Heart right ventricle (tissue), 16 donors: ENCODE measurements around the gene HSPA12B. TPM values are rescaled to one million over a fixed set of nuclear protein-coding genes. Genes with fewer than 3 reads are reported as not detected.
"Not testable (repeated sequence)": the region's sequence is repeated elsewhere in the genome, so short reads cannot be mapped to it uniquely, and the experiment has no call there.

ENCODE experiments used
- ATAC-seq, 8 donors: fragments of 200-7000 bp; cut with Tn5 transposase; one replicate each; pipeline ENCODE4 v1.9.1; 2020; ENCODE audit warnings: mild to moderate bottlenecking in 8 of 8, moderate library complexity in 8 of 8, moderate number of reproducible peaks in 1 of 8
- DNase-seq, 2 donors: peaks; one replicate each; pipeline ENCODE4 v3.0.0-alpha.2; 2020
- H3K27ac ChIP-seq, 10 donors: fragments of 200-600 bp; sonication (generic) in 2 of 10; one replicate each; pipeline versions ENCODE4 v1.5.0 to v1.8.0; 2020 to 2022; ENCODE audit warnings: mild to moderate bottlenecking in 3 of 10
- H3K27me3 ChIP-seq, 7 donors: fragments of 200-600 bp; one replicate each; pipeline ENCODE4 v1.8.0; 2021 to 2022; ENCODE audit warnings: mild to moderate bottlenecking in 2 of 7
- H3K36me3 ChIP-seq, 9 donors: fragments of 200-600 bp; sonication (generic) in 1 of 9; one replicate each; pipeline versions ENCODE4 v1.5.0 to v1.8.0; 2020 to 2022; ENCODE audit warnings: mild to moderate bottlenecking in 2 of 9
- H3K4me1 ChIP-seq, 9 donors: fragments of 200-600 bp; sonication (generic) in 1 of 9; one replicate each; pipeline versions ENCODE4 v1.5.0 to v1.8.0; 2020 to 2022; ENCODE audit warnings: mild to moderate bottlenecking in 4 of 9
- H3K4me3 ChIP-seq, 10 donors: fragments of 200-600 bp; sonication (generic) in 2 of 10; one replicate each; pipeline versions ENCODE4 v1.5.0 to v1.8.0; 2020 to 2022; ENCODE audit warnings: mild to moderate bottlenecking in 7 of 10, moderate library complexity in 2 of 10
- H3K9me3 ChIP-seq, 11 donors: fragments of 200-600 bp in 10 of 11; sonication (generic) in 2 of 11; one replicate each; pipeline versions ENCODE4 v1.5.0 to v1.8.0; 2013 to 2022; ENCODE audit warnings: mild to moderate bottlenecking in 2 of 11, control low read depth in 1 of 11, moderate library complexity in 1 of 11
- WGBS, 2 donors: extraction: QIAGEN DNeasy Blood & Tissue Kit; methylation state at CpG; one replicate each; pipeline ENCODE4 v1.1.7; 2013; ENCODE audit warnings: inconsistent platforms in 1 of 2; 5-methylcytosine and 5-hydroxymethylcytosine counted together
- intact Hi-C, 10 donors: fragments of 100-400 bp; cut with DNase I; formaldehyde crosslinking; loops; one replicate each; pipeline versions ENCODE4 v1.11.1 to v1.14.2; 2022
- polyA plus RNA-seq, 2 donors: library from polyadenylated mRNA; stranded (reverse); fragments of 200-250 nt; gene quantifications; one replicate each; pipeline ENCODE4 v1.2.3, GENCODE V29; 2013
- total RNA-seq, 10 donors: library from RNA; stranded (reverse); fragmentation: NEBNext Ultra II Directional in 3 of 10; extraction: Animal tissue kit (Norgen Biotek cat#: 25700) in 3 of 10; gene quantifications; one replicate each; pipeline versions ENCODE4 v1.2.1 to v1.2.4, GENCODE V29; 2021 to 2023
- TF ChIP-seq, protein P1 (sequence below), 9 donors: fragments of 200-600 bp; sonication (generic) in 2 of 9; IDR thresholded peaks; one replicate each; pipeline versions ENCODE4 v1.5.0 to v1.8.0; 2021 to 2022; ENCODE audit warnings: antibody characterized with exemption in 9 of 9, mild to moderate bottlenecking in 5 of 9, moderate library complexity in 1 of 9
- donor health status: Arrhythmogenic right ventricular cardiomyopathy.
- donor health status: ischemic (EF 13 %, LVEDD 7.1; RV severe dilation, severe dysfunction).
- donor health status: healthy with polysubstance abuse.
- donor health status: DM: no; HTN: yes; CAD: no.
- donor health status: DM: no; HTN: no; CAD: no.
- donor health status: ischemic (EF 25% LVEDD 6.9; RV normal size, moderate dysfunction).
- donor health status: ischemic (EF 25% LVEDD 5.7; RV mildly dilated, moderate dysfunction).
- donor health status: healthy.
- donor health status: DM: yes; HTN: yes; CAD: no.
- donor health status: Ischemic cardiomyopathy.
- donor health status: ischemic (EF 35%, LVEDD 5.7; RV mildly dilated, moderate dysfunction).
- donor health status: nonischemic (EF 11% LVEDD 7.7; RV severe dilation, severe dysfunction).
- donor health status: DM: yes; HTN: yes; CAD: no.
- donor health status: PGD.
- donor health status: ischemic (EF 29% LVEDD 5.4; RV normal size, mild dysfunction).
- donor health status: nonischemic (EF 23%, LVEDD 6.1; RV moderate dilation, normal function).

HSPA12B gene
- total and polyA plus RNA-seq, 12 donors: 8.4 to 26.5 (median 13.0) TPM

DNA sequence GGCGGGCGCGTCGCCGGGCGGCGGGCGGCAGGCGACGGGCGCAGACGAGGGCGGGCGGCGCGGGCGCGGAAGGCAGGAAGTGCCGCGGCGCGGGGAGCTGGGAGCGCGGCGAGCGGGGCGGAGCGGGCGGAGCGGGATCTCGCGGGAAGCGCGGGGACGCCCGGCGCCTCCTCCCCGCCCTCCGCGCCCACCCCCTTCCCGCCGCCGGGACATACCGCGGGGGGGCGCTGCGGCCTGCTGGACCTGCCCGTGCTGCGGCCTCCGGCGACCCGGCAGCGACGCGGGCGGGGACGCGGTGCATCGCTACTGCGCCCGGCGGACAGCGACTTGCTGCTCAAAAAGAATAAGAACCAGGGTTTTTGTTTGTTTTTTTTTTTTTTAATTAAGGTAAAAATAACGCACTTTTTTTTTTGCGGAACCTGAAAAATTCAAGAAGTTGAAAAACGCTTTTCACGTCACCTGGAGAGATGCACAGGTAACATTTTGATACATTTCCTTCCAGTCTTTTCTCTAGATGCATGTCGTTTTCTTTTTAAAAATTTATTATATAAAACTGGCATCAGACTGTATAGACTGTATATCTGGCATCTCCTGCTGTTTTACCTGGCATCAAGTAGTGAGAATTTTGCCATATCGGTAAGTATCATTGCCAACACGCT, 54.3 kb downstream of the HSPA12B start, which contains the start of gene CENPB:
CENPB (minus strand) TSS at position 76 of the 659 bp plus-strand sequence. CDS start 257 bp downstream, outside the sequence.
- H3K27ac ChIP-seq: peak within 1 kb of the TSS; percentile 61 to 89 (median 84)
- peak within 1 kb of the TSS; percentile 47 to 90 (median 70) for H3K4me3 ChIP-seq
- H3K9me3 ChIP-seq: no peaks in the 10 kb centered on the region
- 5 to 6% methylated on average over 40 to 58 of the region's 70 CpGs for WGBS, 2 donors
- H3K27me3 ChIP-seq: no peaks in the 10 kb centered on the region
- ATAC-seq (peak; percentile 91 to 95 (median 92)), DNase-seq (peak; percentile 90 to 94)
- peaks cover 0 to 16% (median 0%) of the 10 kb centered on the region in 9 donors for H3K36me3 ChIP-seq
- TF ChIP-seq, protein P1, sequence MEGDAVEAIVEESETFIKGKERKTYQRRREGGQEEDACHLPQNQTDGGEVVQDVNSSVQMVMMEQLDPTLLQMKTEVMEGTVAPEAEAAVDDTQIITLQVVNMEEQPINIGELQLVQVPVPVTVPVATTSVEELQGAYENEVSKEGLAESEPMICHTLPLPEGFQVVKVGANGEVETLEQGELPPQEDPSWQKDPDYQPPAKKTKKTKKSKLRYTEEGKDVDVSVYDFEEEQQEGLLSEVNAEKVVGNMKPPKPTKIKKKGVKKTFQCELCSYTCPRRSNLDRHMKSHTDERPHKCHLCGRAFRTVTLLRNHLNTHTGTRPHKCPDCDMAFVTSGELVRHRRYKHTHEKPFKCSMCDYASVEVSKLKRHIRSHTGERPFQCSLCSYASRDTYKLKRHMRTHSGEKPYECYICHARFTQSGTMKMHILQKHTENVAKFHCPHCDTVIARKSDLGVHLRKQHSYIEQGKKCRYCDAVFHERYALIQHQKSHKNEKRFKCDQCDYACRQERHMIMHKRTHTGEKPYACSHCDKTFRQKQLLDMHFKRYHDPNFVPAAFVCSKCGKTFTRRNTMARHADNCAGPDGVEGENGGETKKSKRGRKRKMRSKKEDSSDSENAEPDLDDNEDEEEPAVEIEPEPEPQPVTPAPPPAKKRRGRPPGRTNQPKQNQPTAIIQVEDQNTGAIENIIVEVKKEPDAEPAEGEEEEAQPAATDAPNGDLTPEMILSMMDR (IDR thresholded peaks at IDR 0.05): peak; percentile 71 to 95 (median 88)
- intact Hi-C loops: loop anchor here in 9 of 10 donors (1.0 to 10.0 kb wide), 8 partner anchors 32 to 298 kb away; partner anchors contain the start of gene AP5S1 (in 7 of the 9)
- H3K4me1 ChIP-seq: peaks cover 17 to 43% (median 33%) of the 10 kb centered on the region in 9 donors

DNA sequence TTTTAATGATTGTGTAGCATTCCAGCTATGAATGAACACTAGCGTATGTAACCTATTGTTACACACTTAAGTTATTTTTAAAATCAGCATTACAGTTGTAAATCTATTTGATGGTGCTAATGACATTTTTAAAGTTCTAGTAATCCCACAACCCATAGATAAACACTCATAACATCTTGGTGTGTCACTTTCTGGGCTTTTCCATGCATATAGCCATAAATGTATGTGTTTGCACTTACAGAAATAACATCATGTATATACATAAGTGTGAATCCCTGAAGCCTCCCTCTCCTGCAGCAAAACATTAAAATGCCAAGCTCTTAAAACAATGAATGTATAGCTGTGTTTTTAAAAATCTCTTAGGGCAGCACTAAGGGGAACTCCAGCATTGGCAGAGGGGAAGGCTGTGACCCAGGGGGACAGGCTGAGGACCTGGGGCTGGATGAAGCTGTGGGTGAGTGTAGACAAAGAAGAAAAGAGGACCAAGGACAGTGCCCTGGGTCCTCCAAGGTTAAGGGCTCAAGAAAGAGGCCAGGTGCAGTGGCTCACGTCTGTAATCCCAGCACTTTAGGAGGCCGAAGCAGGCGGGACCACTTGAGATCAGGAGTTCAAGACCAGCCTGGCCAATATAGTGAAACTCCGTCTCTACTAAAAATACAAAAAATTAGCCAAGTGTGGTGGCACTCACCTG, 55.0 kb downstream of the HSPA12B start:
- 79 to 82% methylated on average over 5 of the region's 5 CpGs for WGBS, 2 donors
- intact Hi-C loops: loop anchor here in 8 of 10 donors (2.0 to 10.0 kb wide), 6 partner anchors 31 to 297 kb away; partner anchors contain the start of gene AP5S1 (in 5 of the 8)
- Histone ChIP-seq H3K27me3 (no peaks in the 10 kb centered on the region), H3K36me3 (peaks cover 0 to 14% (median 0%) of the 10 kb centered on the region in 9 donors), H3K4me3 (peak overlapping the region in 8 of 10 donors; percentile 13 to 50 (median 46)), H3K27ac (peak overlapping the region in 5 of 10 donors; percentile 18 to 58 (median 40)), H3K4me1 (peaks cover 17 to 43% (median 33%) of the 10 kb centered on the region in 9 donors), H3K9me3 (no peaks in the 10 kb centered on the region)
- TF ChIP-seq, protein P1 (IDR thresholded peaks at IDR 0.05): no peak
- no peak for ATAC-seq
- no peak for DNase-seq

DNA sequence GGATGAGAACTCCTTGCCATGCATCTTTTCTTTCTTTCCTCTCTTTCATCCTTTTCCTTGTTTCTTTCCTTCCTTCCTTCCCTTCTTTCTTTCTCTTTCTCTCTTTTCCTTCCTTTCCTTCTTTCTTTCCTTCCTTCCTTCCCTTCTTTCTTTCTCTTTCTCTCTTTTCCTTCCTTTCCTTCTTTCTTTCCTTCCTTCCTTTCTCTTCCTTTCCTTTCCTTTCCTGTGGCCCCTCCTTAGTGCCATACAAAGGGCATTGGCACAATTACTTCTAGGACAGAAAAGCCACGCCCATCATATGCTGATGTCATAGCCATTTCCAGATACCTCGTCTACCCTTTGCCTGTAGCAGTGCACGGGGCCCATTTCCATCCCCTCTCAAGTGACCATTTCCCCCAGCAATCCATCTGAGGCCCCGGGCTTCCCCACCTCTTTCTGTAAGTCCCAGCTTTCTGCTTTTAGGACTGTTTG, 56.2 kb downstream of the HSPA12B start:
- Histone ChIP-seq H3K4me1 (peaks cover 17 to 36% (median 28%) of the 10 kb centered on the region in 9 donors), H3K9me3 (no peaks in the 10 kb centered on the region), H3K4me3 (no peak overlapping the region), H3K27me3 (no peaks in the 10 kb centered on the region), H3K36me3 (peaks cover 0 to 11% (median 0%) of the 10 kb centered on the region in 9 donors), H3K27ac (no peak overlapping the region)
- WGBS, 2 donors: 54 to 62% methylated on average over 4 of the region's 4 CpGs
- intact Hi-C loops: loop anchor here in 4 of 10 donors (5.0 to 10.0 kb wide), 3 partner anchors 34 to 296 kb away; partner anchors contain the start of gene AP5S1 (in 2 of the 4)
- no peak for ATAC-seq
- TF ChIP-seq, protein P1 (IDR thresholded peaks at IDR 0.05): no peak
- no peak for DNase-seq

DNA sequence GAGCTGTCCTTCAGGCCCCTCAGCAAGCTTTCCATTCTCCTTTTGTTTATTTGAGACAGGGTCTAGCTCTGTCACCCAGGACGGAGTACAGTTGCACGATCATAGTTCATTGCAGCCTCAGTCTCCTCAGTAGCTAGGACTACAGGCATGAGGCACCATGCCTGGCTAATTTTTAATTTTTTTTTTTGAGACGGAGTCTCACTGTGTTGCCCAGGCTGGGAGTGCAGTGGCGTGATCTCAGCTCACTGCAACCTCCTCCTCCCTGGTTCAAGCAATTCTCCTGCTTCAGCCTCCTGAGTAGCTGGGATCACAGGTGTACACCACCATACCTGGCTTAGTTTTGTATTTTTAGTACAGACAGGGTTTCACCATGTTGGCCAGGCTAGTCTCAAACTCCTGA, 56.7 kb downstream of the HSPA12B start:
- ATAC-seq, DNase-seq, H3K4me3 ChIP-seq, H3K27ac ChIP-seq, H3K36me3 ChIP-seq, H3K9me3 ChIP-seq, H3K27me3 ChIP-seq: not testable (repeated sequence)
- 96 to 97% methylated on average over 4 of the region's 4 CpGs for WGBS, 2 donors
- intact Hi-C loops: loop anchor here in 4 of 10 donors (5.0 to 10.0 kb wide), 3 partner anchors 33 to 296 kb away; partner anchors contain the start of gene AP5S1 (in 2 of the 4)
- H3K4me1 ChIP-seq: peaks cover 12 to 31% (median 23%) of the 10 kb centered on the region in 9 donors

DNA sequence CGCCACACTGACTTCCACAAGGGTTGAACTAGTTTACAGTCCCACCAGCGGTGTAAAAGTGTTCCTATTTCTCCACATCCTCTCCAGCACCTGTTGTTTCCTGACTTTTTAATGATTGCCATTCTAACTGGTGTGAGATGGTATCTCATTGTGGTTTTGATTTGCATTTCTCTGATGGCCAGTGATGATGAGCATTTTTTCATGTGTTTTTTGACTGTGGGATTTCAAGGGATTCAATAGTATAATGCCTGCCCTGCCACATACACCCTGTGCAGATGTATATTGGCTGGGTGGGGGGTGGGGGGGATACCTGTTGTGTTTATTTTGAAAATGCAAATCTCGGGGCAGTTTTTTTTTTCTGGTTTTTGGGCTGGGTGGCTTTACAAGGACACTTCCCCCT, 61.7 kb downstream of the HSPA12B start:
- 87 to 96% methylated on average over 1 to 3 of the region's 3 CpGs for WGBS, 2 donors
- not testable (repeated sequence) for H3K4me3 ChIP-seq, H3K9me3 ChIP-seq, H3K27me3 ChIP-seq, H3K27ac ChIP-seq, DNase-seq, ATAC-seq
- intact Hi-C loops: loop anchor here in 2 of 10 donors (2.0 kb wide), 2 partner anchors 17 to 23 kb away; no protein-coding TSS in a partner anchor
- H3K4me1 ChIP-seq: peaks cover 0 to 43% (median 20%) of the 10 kb centered on the region in 9 donors
- H3K36me3 ChIP-seq: peaks cover 0 to 14% (median 0%) of the 10 kb centered on the region in 9 donors
